BLaER1 (cell line): ENCODE measurements around the gene CDCA5.

Experiments used
- H3K27ac ChIP-seq: shearing (Covaris generic); formaldehyde crosslinking; 2 replicates; pipeline ENCODE4 v1.8.1; 2022
- H3K27me3 ChIP-seq: shearing (Covaris generic); formaldehyde crosslinking; 2 replicates; pipeline ENCODE4 v1.8.1; 2022
- H3K36me3 ChIP-seq: shearing (Covaris generic); formaldehyde crosslinking; 2 replicates; pipeline ENCODE4 v1.8.1; 2022
- H3K4me1 ChIP-seq: shearing (Covaris generic); formaldehyde crosslinking; 2 replicates; pipeline ENCODE4 v1.8.1; 2022
- H3K4me2 ChIP-seq: shearing (Covaris generic); formaldehyde crosslinking; 2 replicates; pipeline ENCODE4 v1.8.1; 2022
- H3K4me3 ChIP-seq: shearing (Covaris generic); formaldehyde crosslinking; 2 replicates; pipeline ENCODE4 v1.8.1; 2022
- H3K9ac ChIP-seq: shearing (Covaris generic); formaldehyde crosslinking; 2 replicates; pipeline ENCODE4 v1.8.1; 2022
- H3K9me3 ChIP-seq: shearing (Covaris generic); formaldehyde crosslinking; 2 replicates; pipeline ENCODE4 v1.8.1; 2022
- H4K20me1 ChIP-seq: shearing (Covaris generic); formaldehyde crosslinking; 2 replicates; pipeline ENCODE4 v1.8.1; 2022
- Cebpa-rat ChIP-seq: shearing (Covaris generic); IDR thresholded peaks from 2 replicates; pipeline ENCODE4 v1.8.1; 2022

The CDCA5 gene

DNA sequence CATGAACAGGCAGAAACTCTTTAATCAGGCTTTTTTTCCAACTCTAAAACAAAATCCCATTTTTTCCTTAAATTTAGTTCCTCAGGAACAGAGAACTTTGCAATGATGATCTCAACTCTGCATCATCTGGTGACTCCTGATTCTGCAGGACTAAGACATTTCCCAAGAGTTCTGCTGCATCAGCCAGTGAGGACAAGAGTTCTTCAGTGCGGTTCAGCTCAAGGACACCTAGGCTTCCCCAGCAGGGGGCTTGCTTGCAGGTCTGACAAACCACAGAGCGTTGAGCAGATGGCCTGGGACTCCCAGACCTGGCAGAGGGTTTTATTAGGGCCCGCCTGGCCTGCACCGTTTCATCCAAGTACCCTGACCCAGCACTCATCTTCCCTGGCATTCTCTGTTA, 6.4 kb downstream of the CDCA5 start:
- H3K27me3 ChIP-seq = no peaks in the 10 kb centered on the region
- H3K4me3 ChIP-seq = no peak overlapping the region
- TF ChIP-seq Cebpa-rat = no peak
- H3K27ac ChIP-seq = no peak overlapping the region
- H3K9me3 ChIP-seq = no peaks in the 10 kb centered on the region
- H3K4me2 ChIP-seq = peak overlapping the region; percentile 49; the same call in 1 of the 2 replicates
- peaks cover 30% of the 10 kb centered on the region; the same call in 1 of the 2 replicates for H4K20me1 ChIP-seq
- H3K36me3 ChIP-seq = peaks cover 66% of the 10 kb centered on the region
- H3K4me1 ChIP-seq = peaks cover 38% of the 10 kb centered on the region
- H3K9ac ChIP-seq = no peak overlapping the region

DNA sequence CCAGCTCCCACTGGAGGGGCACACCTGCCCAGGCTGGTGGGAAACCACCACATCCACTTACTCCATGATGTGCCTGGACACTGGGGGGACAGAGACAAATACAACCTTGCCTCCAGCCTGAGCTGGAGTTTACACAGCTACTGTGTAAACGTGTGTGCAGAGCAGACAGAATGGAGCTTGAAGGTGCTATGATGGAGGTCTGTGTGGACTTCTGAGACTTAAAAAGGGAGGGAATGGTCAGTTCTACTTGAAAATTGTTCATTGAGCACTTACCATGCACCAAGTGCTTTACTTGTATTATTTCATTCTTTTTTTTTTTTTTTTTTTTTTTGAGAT, 11.2 kb downstream of the CDCA5 start:
- peaks cover 21% of the 10 kb centered on the region for H3K36me3 ChIP-seq
- no peak overlapping the region for H3K4me3 ChIP-seq
- H3K27ac ChIP-seq = no peak overlapping the region
- H3K4me2 ChIP-seq = no peak overlapping the region
- H3K27me3 ChIP-seq = no peaks in the 10 kb centered on the region
- H3K9ac ChIP-seq = no peak overlapping the region
- H4K20me1 ChIP-seq = 0 out of 2 replicates have a peak, but pooled peaks cover 11% of the 10 kb centered on the region
- H3K4me1 ChIP-seq = peaks cover 2% of the 10 kb centered on the region
- H3K9me3 ChIP-seq = no peaks in the 10 kb centered on the region
- no peak for TF ChIP-seq Cebpa-rat

GRCh38 chr11:65071907-65072630, 11.8 kb downstream of the CDCA5 start:
- H3K36me3 ChIP-seq = peaks cover 16% of the 10 kb centered on the region
- H3K9me3 ChIP-seq = no peaks in the 10 kb centered on the region
- H3K4me1 ChIP-seq = no peaks in the 10 kb centered on the region
- H3K4me3 ChIP-seq = no peak overlapping the region
- H4K20me1 ChIP-seq = 0 out of 2 replicates have a peak, but pooled peaks cover 6% of the 10 kb centered on the region
- no peak overlapping the region for H3K27ac ChIP-seq
- no peak overlapping the region for H3K4me2 ChIP-seq
- no peak overlapping the region for H3K9ac ChIP-seq
- no peak for TF ChIP-seq Cebpa-rat
- H3K27me3 ChIP-seq = no peaks in the 10 kb centered on the region

DNA sequence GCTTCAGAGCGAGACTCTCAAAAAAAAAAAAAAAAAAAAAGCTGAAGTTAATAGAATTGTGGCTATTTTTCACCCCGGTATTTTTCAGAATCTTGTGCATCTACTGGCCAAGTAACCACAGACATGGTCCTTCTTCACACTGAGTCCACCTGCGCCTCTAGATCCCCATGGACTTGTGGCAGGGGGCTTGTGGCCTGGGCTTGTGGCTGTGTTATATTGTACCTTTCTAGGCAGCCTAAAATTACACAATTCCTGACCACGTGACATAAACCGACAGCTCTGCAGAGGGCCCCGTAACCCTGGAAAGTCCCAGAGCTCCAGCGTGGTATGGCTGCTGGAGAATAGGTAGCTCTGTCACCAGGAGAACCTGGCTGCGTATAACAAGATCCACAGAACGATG, 14.6 kb downstream of the CDCA5 start:
- no peak overlapping the region for H3K4me2 ChIP-seq
- no peak overlapping the region for H3K4me3 ChIP-seq
- no peaks in the 10 kb centered on the region for H4K20me1 ChIP-seq
- TF ChIP-seq Cebpa-rat = no peak
- H3K36me3 ChIP-seq = no peaks in the 10 kb centered on the region
- H3K9ac ChIP-seq = no peak overlapping the region
- no peaks in the 10 kb centered on the region for H3K4me1 ChIP-seq
- H3K27me3 ChIP-seq = no peaks in the 10 kb centered on the region
- no peak overlapping the region for H3K27ac ChIP-seq
- H3K9me3 ChIP-seq = no peaks in the 10 kb centered on the region

- H3K9ac ChIP-seq = no peak overlapping the region
Measured at GRCh38 chr11:65067446-65067845, 16.4 kb downstream of the CDCA5 start.

DNA sequence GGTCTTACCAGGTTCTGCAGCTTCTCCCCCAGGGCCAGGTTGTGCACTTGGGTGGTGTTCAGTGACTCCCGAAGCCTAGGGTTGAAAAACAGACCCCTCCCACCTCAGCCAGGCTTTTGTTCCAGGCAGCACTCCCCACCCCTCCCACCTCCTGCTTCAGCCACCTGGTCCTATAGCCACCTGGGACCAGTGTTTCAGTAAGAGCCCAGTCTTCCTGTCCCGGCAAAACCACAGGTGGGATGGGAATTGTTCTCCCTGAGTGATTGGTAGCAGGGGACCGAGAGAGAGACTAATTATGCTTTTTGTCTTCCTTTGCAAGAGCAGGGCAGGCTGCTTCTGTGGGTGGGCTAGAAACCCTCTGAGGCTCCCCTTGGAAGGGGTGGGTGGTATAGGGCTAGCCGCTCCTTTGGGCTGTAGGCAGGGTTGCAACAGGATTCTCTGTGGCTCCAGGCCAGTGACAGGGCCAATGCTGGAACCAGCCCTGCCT, 17.0 kb downstream of the CDCA5 start:
- TF ChIP-seq Cebpa-rat = no peak
- H3K4me1 ChIP-seq = peaks cover 12% of the 10 kb centered on the region
- peak overlapping the region; percentile 12 for H3K27ac ChIP-seq
- no peaks in the 10 kb centered on the region for H4K20me1 ChIP-seq
- no peaks in the 10 kb centered on the region for H3K36me3 ChIP-seq
- peak overlapping the region; percentile 38; the same call in 1 of the 2 replicates for H3K9ac ChIP-seq
- H3K4me3 ChIP-seq = no peak overlapping the region; the same call in 1 of the 2 replicates
- H3K4me2 ChIP-seq = no peak overlapping the region
- H3K9me3 ChIP-seq = no peaks in the 10 kb centered on the region
- no peaks in the 10 kb centered on the region for H3K27me3 ChIP-seq

More at GRCh38 chr11:65067446-65067845, 16.4 kb downstream of the CDCA5 start:
- no peak for TF ChIP-seq Cebpa-rat
- Histone ChIP-seq H3K36me3 (no peaks in the 10 kb centered on the region), H3K4me1 (0 out of 2 replicates have a peak, but pooled peaks cover 6% of the 10 kb centered on the region), H3K27ac (peak overlapping the region; percentile 12), H3K27me3 (no peaks in the 10 kb centered on the region), H3K4me3 (no peak overlapping the region; the same call in 1 of the 2 replicates), H4K20me1 (no peaks in the 10 kb centered on the region), H3K9me3 (no peaks in the 10 kb centered on the region), H3K4me2 (no peak overlapping the region)

DNA sequence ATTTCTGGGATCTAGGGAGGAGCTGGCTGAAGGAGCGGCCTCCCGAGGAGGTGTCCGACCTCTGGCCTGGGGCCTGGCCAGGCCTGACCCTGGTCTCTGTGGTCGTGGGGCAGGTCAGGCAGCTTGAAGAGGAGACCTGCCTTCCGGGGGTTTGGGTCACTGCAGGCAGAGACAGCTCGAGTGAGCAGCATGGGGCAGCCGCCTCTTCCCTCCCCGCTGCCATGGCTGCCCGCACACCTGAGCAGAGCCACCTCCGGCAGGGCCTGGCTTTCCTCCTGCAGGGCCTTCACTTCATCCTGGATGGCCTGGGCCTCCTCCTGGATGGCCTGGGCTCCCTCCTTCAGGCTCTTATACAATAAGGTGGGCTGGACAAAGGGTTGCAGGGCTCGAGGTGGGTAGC, 17.5 kb downstream of the CDCA5 start:
- H3K27me3 ChIP-seq = no peaks in the 10 kb centered on the region
- no peaks in the 10 kb centered on the region for H4K20me1 ChIP-seq
- H3K4me1 ChIP-seq = peaks cover 17% of the 10 kb centered on the region
- H3K9me3 ChIP-seq = no peaks in the 10 kb centered on the region
- peak overlapping the region; percentile 38; the same call in 1 of the 2 replicates for H3K9ac ChIP-seq
- no peak overlapping the region; the same call in 1 of the 2 replicates for H3K4me3 ChIP-seq
- H3K4me2 ChIP-seq = no peak overlapping the region
- no peaks in the 10 kb centered on the region for H3K36me3 ChIP-seq
- peak overlapping the region; percentile 12 for H3K27ac ChIP-seq
- no peak for TF ChIP-seq Cebpa-rat

GRCh38 chr11:65065851-65066250, 18.0 kb downstream of the CDCA5 start:
- Histone ChIP-seq H3K36me3 (no peaks in the 10 kb centered on the region), H3K4me1 (peaks cover 22% of the 10 kb centered on the region), H3K9me3 (no peaks in the 10 kb centered on the region), H3K27ac (no peak overlapping the region; the same call in 1 of the 2 replicates), H3K9ac (no peak overlapping the region), H3K27me3 (no peaks in the 10 kb centered on the region), H3K4me2 (no peak overlapping the region), H4K20me1 (no peaks in the 10 kb centered on the region), H3K4me3 (no peak overlapping the region)
- TF ChIP-seq Cebpa-rat = no peak

- no peak overlapping the region for H3K4me2 ChIP-seq
- no peak overlapping the region for H3K4me3 ChIP-seq
- no peaks in the 10 kb centered on the region for H3K9me3 ChIP-seq
- no peak overlapping the region for H3K27ac ChIP-seq
- no peaks in the 10 kb centered on the region for H3K27me3 ChIP-seq
- no peak overlapping the region for H3K9ac ChIP-seq
- TF ChIP-seq Cebpa-rat = no peak
- H3K4me1 ChIP-seq = peaks cover 32% of the 10 kb centered on the region
- H4K20me1 ChIP-seq = no peaks in the 10 kb centered on the region
- H3K36me3 ChIP-seq = no peaks in the 10 kb centered on the region
Measured at GRCh38 chr11:65064847-65065240, 19.0 kb downstream of the CDCA5 start.

DNA sequence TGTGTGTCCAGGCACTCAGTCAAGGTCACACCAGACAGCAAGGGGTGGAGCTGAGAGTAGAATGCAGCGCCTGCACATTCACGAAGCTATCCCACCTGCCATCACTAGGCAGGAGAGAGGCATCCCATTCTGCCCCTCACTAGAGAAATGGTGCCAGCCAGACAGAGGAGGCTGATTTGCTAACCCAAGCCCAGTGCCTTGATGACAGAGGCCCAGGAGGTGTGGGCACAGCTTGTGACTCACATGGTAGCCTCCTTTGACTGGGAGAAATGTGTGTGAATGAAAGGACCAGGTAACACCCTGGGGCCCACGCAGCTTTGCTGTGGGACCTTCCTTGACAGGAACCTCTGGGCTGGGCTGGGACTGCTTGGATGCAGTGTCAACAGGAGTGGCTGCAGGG, 20.3 kb downstream of the CDCA5 start:
- Histone ChIP-seq H3K9me3 (no peaks in the 10 kb centered on the region), H3K36me3 (no peaks in the 10 kb centered on the region), H3K9ac (no peak overlapping the region), H3K4me2 (no peak overlapping the region), H3K4me3 (no peak overlapping the region), H4K20me1 (no peaks in the 10 kb centered on the region), H3K27me3 (no peaks in the 10 kb centered on the region), H3K4me1 (peaks cover 36% of the 10 kb centered on the region), H3K27ac (no peak overlapping the region)
- TF ChIP-seq Cebpa-rat = no peak
